Stimulated activated CD4-positive, alpha-beta T cell treated with anti-CD3 and anti-CD28 coated beads, TNF-alpha, amount 100 ng/mL, for 48 hours (primary cell): ENCODE measurements around the gene SMG6.

Source experiments
- DNase-seq, 3 donors: peaks; one replicate each; pipeline ENCODE4 v3.0.0-alpha.2; 2020; ENCODE audit warnings: low read depth in 3 of 3

Gene SMG6

DNA sequence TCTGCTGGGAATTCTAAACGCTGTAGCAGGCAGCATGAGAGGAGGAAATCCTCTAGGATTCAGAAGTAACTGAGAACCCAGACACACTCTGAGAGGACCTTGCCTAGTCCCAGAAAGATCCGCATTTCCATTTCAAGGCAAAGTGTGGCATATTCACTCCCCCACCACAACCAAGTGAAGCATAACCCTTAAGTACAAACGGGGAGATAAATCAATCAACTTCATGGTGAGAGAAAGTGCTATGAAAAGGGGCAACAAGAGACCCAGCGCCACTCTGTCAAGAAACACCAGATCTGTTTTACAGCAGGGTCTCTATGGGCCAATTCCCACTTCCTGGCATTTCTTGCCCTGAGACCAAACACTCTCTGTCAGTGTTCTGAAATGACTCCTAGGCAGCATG, 68.3 kb downstream of the SMG6 start:
- DNase-seq: no peak

DNA sequence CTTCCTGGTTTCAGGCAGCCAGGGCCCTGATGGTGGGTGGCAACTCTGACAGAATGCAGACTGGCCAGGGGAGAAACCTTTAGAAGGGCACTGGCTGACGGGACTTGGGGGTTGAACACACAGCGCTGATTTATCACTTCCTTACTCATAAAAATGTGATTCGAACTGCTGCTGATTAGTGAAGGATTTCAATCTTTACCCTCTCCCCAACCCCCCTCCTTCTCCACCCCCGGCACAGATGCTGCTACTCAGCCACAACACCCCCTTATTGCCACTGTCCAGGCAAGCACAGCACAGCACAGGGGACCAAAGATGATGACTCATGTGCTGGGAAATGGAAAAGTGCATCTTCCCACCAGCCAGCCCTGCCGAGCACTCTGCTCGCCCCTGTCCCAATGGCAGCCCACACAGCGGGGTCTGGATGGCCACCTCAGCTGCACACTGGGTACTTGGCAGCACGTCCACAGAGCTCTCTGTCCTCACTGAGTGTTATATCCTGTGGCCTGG, 70.1 kb downstream of the SMG6 start:
- no peak for DNase-seq

DNA sequence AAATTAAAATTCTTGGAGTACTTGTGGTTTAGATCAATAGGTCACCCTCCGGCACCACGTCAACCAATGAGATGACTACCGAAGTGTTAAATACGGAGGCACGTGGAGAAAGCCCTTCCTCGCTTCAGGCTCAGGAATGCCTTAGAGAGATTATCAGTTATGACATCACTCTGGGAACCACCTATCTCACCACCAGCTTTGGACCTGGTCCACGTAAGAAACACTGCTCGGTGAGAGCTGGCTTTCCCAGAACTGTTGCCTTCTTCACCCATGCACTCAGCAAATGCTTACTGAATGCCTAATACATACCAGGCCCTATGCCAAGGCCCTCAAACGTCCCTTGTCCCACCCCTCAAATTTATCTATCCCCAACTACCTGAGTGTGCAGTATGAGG, 71.3 kb downstream of the SMG6 start:
- DNase-seq: no peak

DNA sequence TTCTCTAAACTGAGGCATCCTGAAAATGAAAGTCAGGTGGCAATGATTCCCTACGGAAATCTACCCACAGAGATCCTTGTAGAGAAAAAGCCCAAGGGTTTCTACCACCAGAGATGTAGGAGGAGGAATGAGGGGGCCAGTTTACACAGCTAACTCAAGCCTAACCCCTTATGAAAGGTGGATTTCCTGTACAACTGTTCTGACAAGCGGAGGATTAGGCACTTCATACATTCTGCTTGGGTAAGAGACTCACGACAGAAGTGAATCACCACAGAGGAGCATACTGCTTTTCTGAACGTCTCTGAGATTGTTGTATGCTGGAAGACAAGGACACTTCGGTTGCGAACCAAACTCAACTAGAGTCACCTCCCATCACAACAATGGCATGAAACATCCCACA, 72.7 kb downstream of the SMG6 start:
- no peak for DNase-seq

DNA sequence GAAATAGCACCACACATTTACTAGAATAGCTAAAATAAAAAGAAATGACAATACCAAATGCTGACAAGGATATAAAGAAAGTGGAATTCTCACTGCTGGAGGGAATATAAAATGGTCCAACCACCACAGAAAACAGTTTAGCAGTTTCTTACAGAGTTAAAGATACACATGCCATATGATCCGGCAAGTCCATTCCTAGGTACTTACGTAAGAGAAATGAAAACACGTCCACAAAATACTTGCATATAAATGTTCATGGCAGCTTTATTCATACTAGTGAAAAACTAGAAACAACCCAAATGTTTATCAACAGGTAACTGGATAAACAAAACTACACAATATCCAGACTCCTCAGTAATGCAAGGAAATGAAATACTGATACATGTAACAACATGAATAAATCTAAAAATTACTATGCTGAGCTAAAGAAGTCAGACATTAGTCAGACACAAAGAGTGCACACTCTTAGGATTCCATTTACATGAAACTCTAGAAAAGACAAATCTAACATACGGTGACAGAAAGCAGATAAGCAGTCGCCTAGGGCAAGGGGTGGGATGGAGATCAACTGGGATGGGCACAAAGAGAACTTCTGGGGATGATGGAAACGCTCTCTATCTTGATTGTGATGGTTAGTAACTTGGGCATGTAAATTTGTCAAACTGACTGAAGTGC, 76.4 kb downstream of the SMG6 start:
- DNase-seq: no peak

DNA sequence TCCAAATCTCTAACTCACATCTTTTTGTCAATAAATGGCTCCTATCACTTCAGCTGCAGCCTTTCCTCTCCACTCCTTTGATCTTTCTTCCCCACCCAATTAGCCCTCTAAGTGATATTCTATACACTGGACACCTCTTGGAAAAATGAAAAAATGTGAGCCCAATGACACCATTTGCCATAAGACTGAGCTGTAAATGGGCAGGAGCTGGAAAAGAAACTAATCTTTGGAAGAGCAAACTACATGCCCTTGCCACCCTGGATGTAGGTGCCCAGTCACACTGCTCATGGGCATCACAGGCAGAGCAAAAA, 80.0 kb downstream of the SMG6 start:
- DNase-seq: no peak

DNA sequence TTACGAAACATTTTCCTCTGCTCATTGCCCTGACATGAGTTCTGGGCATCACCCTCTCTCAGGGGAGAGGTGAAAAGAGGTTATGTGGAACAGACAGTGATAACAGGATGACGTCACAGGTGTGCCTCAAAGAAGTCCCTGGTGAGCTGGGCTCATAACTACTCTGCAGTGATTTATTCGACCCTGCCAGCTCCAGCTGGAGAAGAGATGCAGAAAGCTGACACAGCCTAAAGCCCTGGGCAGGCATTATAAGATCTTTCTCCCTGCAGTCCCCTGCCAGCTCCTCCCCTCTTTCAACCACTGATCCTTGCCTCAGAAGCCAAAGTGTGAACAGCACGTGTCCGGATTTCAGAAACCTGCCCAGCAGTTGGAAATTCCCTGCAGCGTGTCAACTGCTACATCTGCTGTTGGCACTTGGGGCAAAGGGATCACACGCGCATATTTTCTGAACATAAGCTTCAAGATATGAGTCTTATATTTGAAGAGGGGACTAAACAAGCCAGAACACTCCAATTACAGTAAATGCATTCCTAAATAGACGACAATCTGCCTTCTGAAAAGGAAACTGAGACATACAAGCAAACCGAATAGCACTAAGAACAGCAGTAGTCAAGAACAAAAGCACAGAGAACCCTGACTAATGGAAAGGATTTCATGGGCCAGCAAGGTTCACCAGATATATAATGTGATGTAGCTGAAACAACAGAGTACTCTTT, 80.5 kb downstream of the SMG6 start:
- peak in 1 of 3 donors; percentile 24 for DNase-seq

DNA sequence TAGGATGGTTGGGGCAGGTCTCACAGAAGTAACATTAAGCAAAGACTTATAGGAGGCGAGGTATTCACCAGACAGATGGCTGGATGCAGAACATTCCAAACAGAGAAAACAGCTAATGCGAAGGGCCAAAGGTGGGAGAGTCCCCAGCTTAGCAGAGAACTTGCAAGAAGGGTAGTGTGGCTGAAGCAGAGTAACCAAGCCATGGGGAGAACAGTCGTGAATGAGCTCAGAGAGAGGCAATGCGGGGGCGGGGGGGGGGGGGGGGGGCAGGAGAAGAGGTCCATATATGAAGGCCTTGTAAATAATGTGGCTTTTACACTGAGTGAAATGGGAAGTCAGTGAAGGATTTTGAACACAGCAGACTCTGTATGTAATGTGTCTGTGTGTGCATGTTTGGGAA, 81.3 kb downstream of the SMG6 start:
- DNase-seq: no peak

DNA sequence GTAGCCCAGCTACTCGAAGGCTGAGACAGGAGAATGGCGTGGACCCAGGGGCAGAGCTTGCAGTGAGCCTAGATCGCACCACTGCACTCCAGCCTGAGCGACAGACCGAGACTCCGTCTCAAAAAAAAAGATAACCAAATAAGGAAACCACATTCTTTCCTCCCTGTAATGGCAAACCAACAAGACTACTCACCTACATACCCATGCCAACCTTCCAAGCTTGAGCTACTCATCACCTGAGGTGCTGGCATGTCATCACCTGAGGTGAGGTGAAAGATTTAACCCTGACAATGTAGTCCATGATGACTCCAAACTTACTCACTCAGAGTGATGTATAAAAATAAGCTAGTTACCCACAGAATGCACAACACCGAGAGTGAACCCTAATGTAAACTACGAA, 85.2 kb downstream of the SMG6 start:
- DNase-seq: no peak

DNA sequence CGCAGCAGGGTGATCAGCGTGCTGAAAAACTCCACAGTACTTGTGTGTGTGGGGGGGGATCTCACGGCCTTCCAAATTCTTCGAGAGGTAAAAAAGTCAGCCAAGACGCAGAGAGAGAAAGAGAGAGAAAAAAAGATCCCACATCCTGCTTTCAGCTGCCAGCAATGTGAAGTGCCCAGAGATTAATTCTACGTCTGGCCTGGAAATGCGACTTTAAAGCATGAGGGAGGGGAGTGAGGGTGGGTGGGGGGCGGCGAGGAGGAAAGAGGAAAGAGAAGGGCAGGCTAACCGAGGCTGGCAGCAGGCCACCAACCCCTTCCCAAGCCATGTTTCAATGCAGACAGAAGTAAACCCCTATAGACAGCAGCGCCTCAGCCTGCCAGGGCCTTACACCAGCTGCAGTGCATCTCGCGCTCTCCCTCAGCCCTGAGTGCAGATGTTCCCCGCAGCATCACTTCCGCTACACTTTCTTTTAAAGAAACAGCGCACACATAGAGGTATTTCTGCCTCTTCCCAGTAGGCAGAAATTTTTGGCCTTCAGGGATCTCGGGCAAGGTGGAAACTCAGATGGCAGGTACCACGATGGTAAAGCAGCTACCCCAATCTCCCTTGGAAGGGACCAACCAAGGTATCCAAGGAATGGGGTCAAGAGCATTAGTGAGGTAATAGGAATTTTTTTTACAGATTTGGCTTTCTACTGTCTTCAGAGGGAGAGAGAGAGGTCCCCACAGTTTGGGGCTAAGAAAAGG, 87.8 kb downstream of the SMG6 start:
- peak; percentile 35 to 59 (median 45) for DNase-seq

DNA sequence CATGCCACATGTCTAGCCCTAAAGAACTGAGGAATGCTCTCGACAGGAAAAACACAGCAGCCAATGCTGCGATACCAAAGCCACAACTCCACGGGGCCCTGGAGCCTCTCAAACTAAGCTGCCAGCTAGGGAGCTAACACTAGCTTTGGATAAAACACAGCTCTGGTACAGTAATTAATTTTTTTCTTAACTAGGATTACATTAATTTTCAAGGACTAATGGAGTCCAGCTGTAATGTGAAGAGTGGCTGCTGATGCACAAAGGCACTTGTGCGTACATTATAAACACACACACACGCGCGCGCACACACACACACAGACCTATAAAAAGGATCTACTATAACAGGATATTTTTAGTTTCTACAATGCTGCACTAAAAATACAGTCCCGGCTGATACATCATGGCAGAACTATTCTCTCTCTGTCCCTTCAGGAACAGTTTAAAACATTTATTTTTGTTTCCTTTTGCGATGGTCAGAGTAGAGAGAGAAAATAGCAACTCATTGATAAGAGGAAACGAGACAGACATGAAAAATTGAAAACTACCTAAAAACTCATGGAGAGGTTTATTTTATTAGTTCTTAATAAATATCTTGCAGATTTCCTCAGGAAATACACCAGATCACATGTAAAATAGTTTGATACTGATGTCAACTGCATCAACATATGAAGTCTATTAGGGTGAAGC, 88.5 kb downstream of the SMG6 start:
- DNase-seq: no peak

DNA sequence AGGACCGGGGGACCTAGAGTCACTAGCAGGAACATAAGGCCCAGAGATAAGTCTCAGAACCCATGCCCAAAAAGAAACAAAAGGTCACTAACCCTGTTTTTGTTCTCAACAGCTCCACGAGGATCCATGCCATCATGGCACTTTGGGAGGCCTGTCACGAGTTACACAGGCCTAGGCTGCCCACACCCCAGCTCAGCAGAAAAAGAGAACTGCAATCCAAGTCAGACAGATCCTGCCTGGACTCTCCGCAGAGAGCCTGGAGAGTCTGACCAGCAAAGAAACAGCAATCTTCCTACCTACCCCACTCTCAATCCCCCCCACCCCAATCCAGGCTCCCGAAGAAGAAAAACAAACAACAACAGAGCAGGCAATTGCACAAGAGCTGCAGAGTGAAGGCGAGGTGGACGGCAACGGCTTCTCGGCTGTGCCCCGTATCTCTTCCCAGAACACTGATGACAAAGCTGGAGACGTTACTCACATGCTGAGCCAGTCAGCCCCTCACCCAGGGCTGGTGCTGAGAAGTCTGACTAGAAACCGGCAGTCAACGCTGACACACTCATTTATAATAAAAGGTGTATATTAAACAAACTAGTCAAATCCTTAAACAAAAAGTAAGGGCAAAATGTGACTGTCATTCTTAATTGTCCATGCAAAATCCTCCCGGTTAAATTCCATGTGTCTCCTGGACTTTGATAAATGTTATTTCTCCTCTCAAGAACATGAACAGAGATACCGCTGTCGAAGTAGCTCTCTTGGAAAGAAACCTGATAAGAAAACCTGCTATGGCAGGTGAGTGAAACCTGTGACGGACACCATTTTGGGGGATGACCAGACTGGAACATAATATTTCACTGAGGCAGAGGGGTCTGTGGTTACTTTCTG, 89.3 kb downstream of the SMG6 start:
- DNase-seq: peak in 1 of 3 donors; percentile 18

DNA sequence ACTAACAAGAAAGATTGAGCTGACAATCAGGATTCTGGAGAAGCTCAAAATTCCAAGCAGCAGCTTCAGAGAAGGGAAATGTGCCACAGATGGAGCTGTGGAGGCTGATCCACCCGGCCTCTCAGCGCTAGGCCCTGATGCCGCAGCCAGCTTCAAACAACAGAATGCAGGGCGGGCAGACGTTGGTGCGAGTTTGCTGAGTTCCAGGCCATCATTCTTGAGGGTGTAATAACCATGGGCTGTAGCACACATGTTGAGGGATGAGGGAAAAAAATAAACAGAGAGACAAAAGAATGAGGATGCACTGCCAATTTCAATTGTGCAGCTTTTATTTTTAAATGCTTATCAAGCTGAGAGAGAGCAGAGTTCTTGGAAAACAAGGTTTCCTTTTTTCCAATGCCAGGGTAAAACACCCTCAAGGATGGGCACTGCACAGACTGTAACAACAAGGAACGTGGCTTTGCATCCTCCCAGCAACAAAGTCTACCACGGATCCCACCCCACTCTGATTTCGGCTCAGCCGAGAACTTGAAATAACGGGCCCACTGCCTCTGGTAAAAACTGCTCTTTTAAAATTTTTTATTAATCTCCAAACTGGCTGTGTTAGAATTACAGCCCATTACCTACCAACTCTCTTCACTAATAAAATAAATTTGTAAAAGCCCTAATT, 90.2 kb downstream of the SMG6 start:
- DNase-seq: no peak

DNA sequence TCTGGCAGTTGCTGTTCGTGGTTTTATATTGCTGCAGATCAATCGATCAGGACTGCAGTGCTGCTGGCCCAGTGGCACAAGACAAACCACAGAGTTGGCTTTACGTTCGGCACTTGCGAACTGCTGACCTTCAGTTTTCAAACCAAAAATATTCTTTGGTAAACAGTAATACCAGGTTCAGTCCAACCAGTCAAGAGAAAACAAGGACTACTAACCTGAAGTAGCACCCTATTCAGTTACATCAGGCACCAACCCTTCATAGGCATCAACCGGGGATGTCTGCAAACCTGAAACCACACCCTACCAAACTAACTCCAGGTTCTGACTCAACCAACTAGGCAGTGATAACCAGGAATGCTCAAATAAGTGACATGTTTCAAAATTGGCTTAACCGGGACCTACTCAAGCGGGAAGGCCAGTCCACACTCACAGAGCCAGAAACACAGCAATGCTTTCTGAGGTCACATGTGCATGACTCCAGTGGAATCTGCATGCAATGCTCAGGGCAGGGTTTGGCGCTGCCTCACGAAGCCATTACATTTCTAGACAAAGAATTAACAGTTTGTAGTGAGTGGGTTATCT, 91.1 kb downstream of the SMG6 start:
- no peak for DNase-seq

DNA sequence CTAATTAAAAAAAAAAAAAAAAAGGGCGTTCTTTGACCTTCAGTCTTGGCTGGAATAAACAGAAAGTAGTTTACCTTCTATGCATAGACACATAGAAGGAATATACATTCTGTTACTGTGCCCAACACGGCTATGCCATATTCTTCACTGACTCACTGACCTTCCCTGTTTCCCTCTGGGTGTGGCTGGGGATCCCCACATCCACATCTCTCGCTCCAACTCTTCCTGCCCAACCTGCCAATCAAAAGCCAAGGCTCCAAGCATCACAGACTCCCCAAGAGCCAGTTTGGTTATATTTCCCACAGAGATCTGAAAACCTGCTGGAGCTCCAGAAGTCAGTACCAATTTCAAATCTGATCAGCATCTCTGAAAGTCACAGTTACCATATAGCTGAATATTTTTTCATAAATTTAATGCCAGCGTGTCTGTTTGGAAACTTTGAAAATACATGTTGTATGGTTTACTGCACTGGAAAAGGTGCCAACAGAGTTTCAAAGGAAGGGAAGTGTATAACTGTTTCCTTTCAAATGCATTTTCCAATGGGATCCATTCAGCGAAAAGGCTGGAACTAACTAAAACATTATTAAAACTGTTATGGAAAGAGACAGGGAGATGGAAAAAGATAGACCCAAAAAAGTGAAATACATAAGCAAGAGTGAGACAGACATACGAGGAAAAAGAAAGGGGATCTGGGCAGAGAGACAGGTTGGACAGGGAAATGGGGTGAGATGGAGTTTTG, 91.8 kb downstream of the SMG6 start:
- no peak for DNase-seq

DNA sequence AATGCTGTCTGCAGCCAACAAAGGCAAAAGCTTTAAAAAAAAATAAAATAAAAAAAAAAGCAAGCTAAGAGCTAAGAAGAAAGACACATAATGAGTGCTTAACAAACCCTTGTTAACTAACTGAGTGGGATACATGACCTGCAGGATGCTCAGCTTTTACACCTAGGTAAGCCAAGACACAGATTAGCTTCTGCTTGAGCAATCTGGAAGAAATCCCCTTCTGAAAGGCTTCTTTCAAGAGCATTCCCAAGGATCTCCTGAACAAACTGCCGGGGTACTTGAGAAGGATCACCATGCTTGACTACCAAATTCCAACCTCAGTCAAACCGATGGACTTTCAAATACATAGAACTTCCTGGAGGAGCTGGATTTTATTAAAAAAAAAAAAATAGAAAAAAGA, 92.9 kb downstream of the SMG6 start:
- DNase-seq: no peak

DNA sequence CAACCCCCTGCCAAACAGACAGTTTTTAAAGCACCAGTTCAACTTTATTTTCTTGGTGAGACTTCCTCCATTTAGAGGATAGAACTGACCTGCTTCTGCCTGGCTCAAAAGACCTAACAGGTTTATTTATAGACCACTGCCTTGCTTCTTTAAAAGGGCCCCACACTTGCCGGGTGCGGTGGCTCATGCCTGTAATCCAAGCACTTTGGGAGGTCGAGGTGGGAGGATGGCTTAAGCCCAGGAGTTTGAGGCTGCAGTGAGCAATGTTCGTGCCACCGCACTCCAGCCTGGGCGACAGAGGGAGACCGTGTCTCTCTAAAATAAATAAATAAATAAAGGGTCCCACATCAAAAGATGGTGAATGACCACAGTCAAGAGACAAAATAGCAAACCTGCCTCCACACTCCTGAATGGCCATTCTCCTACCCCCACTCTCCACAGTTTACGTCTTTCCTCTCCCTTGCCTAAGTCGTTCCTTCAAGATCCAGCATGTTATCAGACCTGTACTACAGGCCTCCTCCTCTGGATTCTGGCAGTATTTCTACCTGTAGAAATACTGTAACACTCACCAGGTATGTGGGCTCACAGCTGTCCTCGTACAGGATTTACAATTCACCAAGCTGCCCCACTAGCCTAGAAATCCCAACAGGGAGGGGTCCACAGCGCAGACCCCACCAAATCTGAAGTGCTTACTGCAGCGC, 95.6 kb downstream of the SMG6 start:
- DNase-seq: no peak

DNA sequence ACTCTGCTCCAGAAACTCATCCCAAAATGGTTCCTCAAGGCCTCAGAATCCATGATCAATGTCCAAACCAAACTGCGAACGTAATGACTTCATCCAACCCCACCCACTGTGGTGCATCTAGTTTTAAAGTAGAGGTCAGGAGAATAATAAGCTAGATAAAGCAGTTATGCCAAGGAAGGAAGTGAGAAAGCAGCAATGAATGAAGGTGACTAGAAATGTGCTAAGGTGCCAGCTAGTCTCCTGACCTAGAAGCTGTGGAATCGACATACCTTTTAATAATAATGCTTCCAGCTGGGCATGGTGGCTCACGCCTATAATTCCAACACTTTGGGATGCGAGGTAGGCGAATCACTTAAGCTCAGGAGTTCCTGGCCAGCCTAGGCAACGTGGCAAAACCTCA, 99.2 kb downstream of the SMG6 start:
- DNase-seq: no peak

DNA sequence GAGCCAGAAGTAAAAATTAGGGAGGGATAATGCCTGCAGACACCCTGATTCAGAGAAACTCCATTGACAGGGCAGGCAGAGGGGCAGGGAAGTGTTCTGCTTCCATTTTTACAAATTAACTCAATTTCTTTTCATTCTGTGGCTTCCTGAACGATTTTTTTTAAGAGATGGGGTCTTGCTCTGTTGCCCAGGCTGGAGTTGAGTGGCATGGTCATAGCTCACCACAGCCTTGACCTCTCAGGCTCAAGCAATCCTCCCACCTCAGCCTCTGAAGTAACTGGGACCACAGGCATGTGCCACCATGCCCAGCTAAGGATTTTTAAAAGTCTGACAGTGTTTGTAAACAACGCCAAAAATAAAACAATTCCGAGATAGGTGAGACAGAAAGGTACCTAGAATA, 99.8 kb downstream of the SMG6 start:
- DNase-seq: no peak
